ENCODE results near the gene LANCL2.
"Not testable (repeated sequence)": the region's sequence is repeated elsewhere in the genome, so short reads cannot be mapped to it uniquely, and the experiment has no call there.

Gene LANCL2

DNA sequence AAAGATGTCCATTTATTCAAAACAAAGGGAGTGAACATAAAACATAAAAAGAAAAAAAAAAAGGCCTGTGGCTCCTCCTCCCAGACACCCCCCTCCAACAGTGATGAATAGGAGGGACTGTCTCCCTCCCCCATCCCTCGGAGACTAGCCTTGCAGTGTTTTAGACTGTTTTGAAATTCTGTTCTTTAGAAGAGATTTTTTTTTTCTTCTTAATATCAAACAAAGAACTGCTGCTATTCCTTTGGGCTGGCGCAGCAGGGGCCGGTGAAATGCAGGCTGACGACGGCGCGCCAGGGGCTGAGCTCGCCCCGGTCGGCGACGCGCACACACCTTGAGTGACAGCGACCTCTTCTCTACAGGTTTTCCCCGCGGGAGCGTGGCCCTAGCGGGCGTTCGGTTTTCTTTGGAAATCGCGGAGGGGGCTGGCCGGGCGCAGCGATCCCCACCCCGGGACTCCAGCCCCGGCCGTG is at the start of gene LANCL2:
TSS of gene LANCL2 (plus strand) at position 133 of the 470 bp plus-strand sequence. CDS start 689 bp downstream, outside the sequence.
- no peak for DNase-seq (ENCODE audit: low read depth)

DNA sequence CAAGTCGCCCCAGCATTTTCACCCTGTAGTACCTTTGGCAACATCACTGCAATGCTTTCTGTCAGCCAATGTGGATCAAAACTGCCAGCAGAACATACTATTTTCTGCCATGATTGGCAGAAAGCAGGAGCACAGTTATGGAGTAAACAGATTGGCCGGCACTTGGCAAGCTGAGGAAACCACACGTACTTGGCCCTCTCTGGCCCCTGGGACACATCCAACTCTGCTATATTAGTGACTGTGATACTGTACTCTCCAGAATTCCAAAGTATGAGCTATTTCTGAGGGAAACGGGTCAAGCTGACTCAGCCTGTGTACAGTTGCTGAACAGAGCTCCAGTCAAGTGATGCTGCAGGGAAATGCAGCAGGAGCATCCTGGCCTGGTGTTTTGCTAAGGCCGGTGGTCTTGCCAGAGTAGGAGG is 39.8 kb upstream of the LANCL2 start:
- DNase-seq (ENCODE audit: low read depth), result peak; percentile 87

GRCh38 chr7:55326081-55326835 is 38.9 kb upstream of the LANCL2 start:
- no peak for DNase-seq (ENCODE audit: low read depth)

GRCh38 chr7:55326945-55327626 is 38.1 kb upstream of the LANCL2 start:
- DNase-seq (ENCODE audit: low read depth), result no peak

GRCh38 chr7:55335151-55335550 is 30.0 kb upstream of the LANCL2 start:
- no peak for DNase-seq (ENCODE audit: low read depth)

- no peak for DNase-seq (ENCODE audit: low read depth)
Observed at GRCh38 chr7:55335786-55336185, 29.4 kb upstream of the LANCL2 start.

GRCh38 chr7:55336540-55336939 is 28.6 kb upstream of the LANCL2 start:
- no peak for DNase-seq (ENCODE audit: low read depth)

DNA sequence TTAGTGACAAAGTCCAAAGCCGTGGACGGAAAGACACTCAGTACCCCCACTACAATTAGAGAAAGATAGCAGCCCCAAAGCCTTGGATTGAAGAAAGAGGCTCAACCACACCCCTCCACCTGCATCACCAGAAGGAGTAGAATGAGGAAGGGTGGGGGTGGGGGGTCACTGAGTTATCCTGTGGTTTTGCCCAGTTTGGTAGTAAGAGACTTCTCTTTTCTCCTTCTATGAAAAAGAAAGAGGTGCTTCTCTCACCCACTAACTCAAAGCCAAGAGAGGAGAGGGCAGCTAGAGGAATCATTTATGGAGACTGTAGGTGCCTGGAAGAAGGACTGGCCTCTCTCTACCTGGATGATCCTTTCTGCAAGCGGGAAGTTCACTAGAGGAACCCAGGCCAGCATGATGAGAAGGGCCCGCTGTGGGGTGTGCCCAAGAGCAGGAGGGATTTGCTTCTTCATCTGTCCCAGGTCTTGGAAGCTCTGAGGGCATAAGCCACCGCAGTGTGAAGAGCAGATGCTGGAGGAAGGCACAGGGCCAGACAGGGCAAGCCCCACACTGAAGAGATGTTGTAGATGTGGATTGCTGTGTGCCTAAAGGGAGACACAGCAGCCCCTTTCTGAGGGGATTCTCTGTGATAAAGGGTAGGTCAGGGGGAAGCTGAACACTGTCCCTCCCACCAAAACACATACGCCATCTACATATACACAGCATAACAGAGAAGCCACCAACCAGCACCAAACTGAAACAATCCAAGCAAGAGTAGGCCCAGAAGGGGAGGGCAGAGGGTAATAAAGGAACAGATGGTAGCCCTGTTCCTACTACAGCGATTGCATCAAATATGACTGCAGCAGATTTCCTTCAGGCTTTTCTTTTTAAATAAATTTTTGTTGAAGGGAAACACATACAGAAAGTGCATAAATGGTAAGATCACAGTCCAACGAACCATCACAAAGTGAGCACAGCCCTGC is 25.8 kb upstream of the LANCL2 start:
- DNase-seq (ENCODE audit: low read depth), result no peak

GRCh38 chr7:55342216-55342871 is 22.8 kb upstream of the LANCL2 start:
- DNase-seq (ENCODE audit: low read depth), result no peak

DNA sequence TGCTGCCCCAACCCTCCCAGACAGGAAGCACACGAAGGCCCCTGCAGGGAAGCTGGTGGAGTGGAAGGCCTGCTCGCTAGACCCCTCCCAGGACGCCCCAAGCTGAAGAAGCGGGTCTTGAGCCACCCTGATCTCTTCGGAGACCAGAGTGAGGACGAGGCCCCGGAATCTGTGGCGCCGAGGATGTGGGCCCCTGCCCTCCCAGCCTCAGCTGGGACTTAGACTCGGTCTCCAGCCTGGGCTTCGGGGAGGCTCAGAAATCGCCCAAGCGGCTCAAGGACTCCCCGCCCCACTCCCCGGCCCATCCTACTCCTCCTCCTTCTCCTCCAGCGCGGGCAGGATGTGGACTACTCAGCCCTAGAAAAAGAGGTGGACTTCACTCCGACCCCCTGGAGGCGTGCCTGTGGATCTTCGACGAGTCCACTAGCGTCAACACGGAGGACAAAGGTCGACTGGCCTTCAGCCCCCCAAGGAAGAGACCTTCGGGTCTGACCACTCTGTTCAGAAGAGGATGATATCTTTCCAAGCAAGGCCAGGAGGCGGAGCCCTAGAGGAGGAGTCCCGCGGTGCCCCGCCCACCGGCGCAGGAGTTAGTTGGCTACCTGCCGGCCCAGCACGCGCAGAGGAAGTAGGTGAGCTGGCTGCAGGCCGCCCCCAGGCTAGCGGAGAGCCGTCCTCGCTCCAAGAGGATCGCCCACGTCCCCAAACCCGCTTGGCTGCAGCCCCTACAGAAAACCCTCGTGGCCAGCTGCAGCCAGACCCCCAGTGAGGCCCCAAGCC is 21.9 kb upstream of the LANCL2 start:
- DNase-seq (ENCODE audit: low read depth), result no peak

- DNase-seq (ENCODE audit: low read depth), result no peak
Observed at GRCh38 chr7:55343860-55344606, 21.1 kb upstream of the LANCL2 start.

DNA sequence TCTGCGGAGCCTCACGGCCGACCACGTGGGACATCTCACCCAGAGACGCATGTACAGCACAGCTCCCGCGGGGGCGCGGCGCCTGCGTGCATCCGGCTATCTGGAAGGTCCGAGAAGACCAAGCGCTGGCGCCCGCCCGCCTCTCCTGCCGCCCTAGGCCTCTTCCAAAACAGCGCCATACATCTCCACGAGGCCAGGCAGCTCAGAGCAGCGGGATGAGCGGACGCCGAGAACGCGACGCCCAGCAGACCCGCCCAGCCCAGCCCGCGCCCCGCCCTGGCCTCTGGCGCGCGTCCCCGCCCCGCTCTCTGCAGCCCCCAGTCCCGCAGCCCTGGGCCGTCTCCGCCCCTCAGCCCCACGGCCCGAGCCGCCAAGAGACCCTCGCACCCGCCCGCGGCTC is 20.3 kb upstream of the LANCL2 start:
- no peak for DNase-seq (ENCODE audit: low read depth)

DNA sequence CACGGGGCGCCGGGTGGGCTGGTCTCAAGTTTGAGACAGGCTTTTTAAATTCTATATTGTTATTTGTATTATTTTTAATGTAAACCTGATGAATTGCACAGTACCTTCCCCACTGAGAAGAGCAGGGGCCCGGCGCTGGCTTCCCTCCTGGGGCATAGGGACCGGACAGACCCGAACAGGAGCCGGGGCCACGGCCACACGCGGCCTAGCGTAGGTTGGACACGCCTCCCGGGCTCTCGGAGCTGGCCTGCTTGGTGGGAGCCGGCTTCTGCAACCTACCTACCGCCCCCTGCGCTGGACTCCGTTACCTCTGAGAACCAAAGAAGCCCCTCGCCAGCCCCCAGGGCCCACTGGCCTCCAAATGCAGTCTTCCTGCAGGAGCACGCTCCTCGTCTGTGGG is 19.8 kb upstream of the LANCL2 start:
- no peak for DNase-seq (ENCODE audit: low read depth)

DNA sequence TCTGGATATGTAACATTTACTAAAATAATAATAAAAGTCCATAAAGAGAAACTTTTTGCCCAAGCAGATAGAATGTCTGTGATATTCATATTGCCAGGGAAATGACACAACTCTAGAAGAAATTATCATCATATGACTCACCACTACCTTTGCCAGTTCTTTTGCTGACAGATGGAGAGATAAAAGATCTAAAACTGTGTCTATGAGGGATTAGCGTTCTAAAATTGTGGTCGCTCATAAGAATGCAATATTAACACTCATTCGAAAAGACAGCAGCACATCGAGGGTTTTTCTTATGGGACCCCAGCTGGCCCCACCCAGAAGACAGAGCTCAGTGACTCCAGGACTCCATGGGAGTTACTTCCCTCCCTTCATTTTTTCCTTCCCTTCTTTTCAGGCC is 16.6 kb upstream of the LANCL2 start:
- no peak for DNase-seq (ENCODE audit: low read depth)

DNA sequence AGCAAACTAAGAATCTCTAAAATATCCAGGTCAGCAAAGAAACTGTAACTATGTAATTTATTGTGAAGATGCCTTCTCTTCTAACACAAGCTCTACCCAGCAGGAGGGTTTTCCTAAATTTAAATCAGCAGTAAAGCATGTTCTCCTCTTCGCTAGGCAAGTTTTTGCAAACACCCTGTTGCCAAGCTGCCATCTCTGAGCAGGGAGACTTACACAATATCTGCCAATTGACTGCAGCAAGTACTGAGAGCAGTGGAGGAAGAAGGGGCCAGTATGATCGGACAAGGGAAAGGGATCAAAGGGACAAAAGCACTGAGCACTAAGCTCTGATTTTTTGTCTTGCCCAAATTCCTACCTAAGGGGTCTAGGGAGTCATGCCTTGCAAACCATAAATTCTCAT is 16.0 kb upstream of the LANCL2 start:
- DNase-seq (ENCODE audit: low read depth), result no peak

DNA sequence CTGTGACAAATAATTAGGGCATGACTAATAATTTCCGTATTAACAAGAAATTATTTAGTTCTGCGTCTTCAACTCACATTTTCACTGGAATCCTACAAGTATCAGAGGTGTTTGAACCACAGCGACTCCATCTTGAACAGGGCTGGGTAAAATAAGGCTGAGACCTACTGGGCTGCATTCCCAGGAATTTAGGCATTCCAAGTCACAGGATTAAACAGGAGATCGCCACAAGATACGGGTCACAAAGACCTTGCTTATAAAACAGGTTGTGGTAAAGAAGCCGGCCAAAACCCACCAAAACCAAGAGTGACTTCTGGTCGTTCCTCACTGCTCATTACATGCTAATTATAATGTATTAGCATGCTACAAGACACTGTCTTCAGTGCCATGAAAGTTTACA is 14.9 kb upstream of the LANCL2 start:
- DNase-seq (ENCODE audit: low read depth), result no peak

GRCh38 chr7:55351263-55351662 is 13.9 kb upstream of the LANCL2 start:
- no peak for DNase-seq (ENCODE audit: low read depth)

DNA sequence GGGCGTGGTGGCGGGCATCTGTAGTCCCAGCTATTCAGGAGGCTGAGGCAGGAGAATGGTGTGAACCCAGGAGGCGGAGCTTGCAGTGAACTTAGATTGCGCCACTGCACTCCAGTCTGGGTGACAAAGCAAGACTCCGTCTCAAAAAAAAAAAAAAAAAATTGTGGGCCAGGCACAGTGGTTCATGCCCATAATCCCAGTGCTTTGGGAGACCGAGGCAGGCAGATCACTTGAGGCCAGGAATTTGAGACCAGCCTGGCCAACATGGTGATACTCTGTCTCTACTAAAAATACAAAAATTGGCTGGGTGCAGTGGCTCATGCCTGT is 12.2 kb upstream of the LANCL2 start:
- not testable (repeated sequence) for DNase-seq (ENCODE audit: low read depth)

DNA sequence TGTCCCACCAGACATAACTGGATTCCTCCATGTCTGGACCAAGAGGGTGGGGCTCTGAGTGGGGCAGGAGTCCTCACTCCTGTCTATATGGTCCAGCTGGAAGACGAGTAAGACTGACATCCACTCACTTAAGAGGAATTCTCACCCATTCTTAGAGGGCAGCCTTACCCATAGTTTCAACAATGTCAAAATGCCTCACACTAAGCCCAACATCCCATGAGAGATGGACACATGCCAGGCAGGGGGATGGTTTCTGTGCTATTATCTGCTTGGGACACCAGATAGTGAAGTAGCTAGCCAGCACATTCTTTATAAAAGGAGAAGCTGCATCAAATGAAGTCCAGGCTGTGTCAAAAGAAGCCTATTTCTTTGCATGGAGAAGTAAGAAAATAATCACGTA is 4.7 kb upstream of the LANCL2 start:
- DNase-seq (ENCODE audit: low read depth), result no peak

DNA sequence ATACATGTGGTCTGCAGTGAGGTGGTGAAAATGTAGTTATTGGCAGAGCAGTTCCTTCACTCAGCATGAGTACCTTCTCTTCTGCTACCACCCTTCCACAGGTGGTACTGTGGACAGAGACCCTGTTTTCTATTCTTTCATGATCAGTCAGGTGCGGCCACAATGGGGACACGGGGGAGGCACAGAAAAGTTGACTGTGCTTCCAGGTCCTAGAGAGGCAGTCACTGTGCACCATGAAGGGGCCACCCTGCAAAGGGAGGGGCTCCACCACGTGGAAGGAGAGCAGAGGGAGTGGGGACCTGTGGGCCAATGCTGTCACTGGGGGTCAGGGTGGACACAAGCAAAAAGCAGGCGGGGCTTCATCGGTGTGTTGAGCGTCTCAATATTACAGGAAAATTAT is 3.6 kb upstream of the LANCL2 start:
- DNase-seq (ENCODE audit: low read depth), result no peak
